HG03280 (cell line): ENCODE results near the gene STYXL2.

Experiments used
- ATAC-seq: cut with Tn5 transposase; IDR thresholded peaks from one replicate; pipeline ENCODE4 v1.9.1; 2021; ENCODE audit warnings: mild to moderate bottlenecking, moderate library complexity; ENCODE audit not compliant: unreplicated experiment

Gene STYXL2

GRCh38 chr1:167132301-167133010, 38.6 kb downstream of the STYXL2 start:
- ATAC-seq = no peak

DNA sequence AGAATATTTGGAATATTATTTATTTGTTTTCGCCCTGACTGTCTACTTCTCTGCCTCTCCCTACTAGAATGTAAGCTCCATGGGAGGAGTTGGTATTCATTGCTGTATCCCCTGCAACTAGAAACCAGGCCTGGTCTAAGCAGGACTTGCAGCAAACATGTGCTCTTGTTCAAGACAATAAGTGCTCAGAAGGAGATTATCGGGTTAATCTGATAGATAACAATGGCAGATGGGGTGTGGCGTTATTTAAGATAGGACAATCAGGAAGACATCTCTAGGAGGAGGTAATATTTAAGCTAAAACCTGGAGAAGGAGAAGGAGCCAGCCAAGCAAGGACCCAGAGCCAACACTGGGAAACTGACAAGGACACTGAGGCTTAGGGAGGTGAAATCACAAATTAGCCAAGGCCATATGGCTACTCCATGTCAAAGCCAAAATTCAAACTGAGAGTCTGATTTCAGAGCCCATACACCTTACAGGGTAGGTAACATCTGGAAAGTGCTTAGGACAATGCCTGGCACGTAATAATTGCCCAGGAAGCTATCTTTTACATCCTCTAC, 41.5 kb downstream of the STYXL2 start:
- ATAC-seq = no peak

DNA sequence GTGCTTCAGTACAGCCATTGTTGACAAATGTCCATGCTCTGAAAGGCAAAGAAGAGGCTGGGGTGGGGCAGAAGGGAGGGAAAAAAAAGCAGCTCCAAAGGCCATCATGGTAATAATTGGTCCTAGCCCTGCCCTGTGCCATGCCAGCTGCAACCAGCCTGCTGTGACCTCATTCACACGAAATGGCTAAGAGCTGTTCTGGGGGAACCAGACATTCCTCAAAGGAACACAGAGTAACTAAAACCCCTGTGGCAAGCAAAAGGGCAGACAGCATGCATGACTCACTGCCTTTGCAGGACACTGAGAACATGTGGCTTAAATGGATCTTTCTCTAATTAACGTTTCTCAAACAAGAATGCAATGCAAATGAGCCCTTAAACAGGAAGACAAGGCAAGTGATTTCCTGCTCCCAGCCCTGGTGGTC, 42.3 kb downstream of the STYXL2 start:
- ATAC-seq = no peak

- ATAC-seq = no peak
Observed at GRCh38 chr1:167136806-167137205, 42.9 kb downstream of the STYXL2 start.

- no peak for ATAC-seq
Observed at GRCh38 chr1:167137332-167137781, 43.5 kb downstream of the STYXL2 start.

- no peak for ATAC-seq
Observed at GRCh38 chr1:167137793-167138510, 44.1 kb downstream of the STYXL2 start.

DNA sequence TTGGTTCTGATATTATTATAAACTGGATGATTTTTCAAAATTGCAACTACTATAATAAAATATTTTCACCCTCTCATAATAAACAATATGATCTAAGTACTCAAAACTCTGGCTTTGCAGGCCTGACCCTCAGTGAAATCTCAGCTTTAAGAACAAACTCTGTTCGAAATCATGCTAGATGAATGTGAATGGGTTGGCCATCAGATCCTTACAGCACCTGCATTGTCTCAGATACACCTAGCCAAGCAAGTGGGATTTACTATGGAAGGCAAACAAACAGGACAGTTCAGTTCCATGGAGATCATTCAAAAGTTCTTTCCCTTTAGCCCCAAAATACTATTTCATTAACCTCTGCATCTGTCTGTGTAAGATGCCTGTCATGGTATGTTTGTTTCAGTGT, 44.8 kb downstream of the STYXL2 start:
- ATAC-seq = no peak

- ATAC-seq = no peak
Observed at GRCh38 chr1:167141963-167142362, 48.1 kb downstream of the STYXL2 start.
